GM18505 (cell line): ENCODE data around the gene FAM163B.

ENCODE experiments used
- ATAC-seq: cut with Tn5 transposase; IDR thresholded peaks from one replicate; pipeline ENCODE4 v1.9.1; 2021; ENCODE audit not compliant: unreplicated experiment
- POLR2A ChIP-seq: IDR thresholded peaks from 4 replicates; pipeline ENCODE4 v1.6.1; 2011; ENCODE audit warnings: borderline replicate concordance; ENCODE audit not compliant: insufficient read depth, insufficient read length; ENCODE audit errors: extremely low read depth

FAM163B gene

DNA sequence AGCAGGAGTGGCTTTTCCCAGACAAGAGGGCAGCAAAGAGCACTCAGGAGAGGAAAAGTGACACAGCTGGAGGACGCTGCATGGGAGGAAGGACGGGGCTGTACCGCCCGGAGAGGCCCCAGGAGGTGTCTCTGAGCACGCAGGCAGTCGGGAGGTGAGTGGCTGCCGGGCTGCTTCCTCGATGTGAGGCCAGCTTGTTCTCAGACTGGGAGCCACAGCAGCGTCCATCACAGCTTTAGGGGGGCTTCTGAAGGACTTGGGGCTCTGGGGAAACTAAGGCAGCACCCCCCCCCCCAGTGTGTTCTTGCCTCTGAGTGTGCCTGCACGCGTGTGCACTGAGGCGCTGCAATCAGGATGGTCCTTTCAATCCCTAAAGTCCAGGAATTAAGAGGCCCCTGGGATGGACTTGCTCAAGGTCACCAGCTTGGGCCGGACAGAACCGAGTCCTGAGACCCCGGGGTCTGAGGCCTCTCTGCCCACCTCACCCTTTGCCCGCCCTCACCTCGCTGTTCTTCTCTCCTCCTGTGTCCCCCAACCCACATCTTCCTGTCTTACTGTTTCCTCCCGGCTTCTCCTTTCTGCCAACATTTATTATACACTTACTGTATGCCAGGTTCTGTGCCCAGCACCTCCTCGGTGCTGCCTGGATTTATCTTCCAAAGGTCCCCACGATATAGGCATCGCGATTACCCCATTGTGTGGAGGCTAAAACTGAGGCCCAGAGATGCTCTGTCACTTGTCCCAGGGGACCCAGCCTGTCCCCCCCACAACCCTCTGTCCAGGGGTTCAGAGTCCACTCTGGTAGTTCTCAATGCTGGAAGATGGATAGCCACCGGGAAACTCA is 32.9 kb downstream of the FAM163B start:
- TF ChIP-seq POLR2A: no peak
- no peak for ATAC-seq

DNA sequence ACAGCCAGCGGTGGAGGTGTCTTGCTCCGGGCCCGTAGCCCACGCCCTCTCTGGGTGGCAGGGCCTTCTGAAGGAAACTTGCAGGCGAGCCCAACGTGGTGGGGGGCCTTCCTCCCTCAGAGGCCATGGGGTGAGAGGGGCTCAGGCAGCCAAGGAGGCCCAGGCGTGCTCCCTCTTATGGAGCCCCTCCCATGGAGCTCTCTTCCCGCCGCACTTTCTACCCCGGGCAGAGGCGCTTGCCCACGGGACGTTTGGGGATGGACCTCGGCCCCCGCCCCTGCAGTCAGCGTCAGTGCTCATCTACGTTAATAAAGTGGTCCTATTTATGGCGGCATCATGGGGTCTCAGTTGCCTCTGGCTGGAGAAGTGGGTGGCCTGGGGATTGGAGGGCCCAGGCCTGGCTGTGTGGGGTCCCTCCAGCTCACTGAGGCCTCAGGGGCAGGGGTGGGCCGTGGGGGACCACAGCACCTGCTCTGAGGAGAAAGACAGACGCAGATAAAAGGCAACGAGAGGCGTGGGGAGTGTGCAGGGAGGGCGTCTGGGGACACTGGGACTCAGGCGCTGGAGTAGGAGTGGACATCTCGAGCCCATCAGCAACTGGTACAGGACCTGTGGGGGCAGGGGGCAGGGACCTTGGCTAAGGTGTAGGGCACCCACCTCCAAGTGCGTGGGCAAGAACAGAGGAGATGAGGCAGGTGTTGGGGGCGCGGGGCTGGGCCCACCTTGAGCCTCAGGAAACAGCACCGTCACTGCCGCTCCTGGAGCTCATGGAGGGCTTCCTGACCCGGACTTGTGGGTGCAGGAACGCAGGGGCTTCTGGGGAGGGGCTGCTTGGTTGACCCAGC is 33.8 kb downstream of the FAM163B start:
- TF ChIP-seq POLR2A: no peak
- no peak for ATAC-seq

DNA sequence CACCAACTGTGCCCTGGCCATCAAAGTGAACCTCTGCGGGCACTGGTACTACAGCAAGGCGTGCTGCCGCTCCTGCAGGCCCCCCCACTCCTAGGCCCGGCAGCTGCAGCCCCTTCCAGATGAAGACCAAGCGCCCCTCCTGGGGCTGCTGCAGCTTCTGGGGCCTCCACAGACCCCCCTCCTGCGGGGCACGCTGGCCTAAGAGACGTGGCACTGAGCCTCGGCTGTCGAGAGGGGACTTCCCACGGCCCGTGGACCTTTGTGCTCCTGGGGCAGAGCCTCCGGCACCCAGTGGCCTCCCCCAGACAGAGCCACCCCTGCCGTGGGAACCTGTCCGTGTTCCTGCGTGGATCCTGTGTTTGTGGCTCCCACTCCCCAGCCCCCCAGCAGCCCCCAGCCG is 34.4 kb downstream of the FAM163B start:
- no peak for ATAC-seq
- no peak for TF ChIP-seq POLR2A

DNA sequence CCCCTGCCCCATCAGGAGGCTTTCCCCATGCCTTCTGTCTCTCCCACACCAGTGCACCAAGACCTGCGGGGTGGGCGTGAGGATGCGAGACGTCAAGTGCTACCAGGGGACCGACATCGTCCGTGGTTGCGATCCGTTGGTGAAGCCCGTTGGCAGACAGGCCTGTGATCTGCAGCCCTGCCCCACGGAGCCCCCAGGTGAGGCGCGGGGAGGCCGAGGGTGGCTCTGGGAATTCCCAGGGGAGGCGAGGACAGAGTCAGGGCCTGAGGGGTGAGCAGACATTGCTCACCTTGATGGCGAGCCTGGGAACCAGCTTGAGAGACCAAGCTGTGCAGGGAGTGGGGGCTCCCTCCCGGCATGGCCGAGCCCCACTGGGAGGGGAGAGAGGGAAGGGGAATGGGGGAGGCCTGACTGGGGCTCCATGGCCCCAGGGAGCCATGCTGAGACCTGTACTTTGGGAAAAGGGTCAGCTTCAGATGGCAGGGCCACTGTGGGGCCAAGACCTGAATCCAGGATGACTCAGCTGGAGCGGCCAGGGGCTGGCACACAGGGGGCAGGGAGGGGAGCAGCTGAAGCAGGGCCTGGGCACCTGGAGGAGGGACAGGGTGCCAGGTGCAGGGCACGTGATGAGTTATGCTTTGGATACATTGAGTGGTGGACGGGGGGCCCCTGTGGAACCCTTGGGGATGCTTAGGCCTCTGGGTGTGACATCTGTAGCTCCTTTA is 35.2 kb downstream of the FAM163B start:
- ATAC-seq: no peak
- no peak for TF ChIP-seq POLR2A

DNA sequence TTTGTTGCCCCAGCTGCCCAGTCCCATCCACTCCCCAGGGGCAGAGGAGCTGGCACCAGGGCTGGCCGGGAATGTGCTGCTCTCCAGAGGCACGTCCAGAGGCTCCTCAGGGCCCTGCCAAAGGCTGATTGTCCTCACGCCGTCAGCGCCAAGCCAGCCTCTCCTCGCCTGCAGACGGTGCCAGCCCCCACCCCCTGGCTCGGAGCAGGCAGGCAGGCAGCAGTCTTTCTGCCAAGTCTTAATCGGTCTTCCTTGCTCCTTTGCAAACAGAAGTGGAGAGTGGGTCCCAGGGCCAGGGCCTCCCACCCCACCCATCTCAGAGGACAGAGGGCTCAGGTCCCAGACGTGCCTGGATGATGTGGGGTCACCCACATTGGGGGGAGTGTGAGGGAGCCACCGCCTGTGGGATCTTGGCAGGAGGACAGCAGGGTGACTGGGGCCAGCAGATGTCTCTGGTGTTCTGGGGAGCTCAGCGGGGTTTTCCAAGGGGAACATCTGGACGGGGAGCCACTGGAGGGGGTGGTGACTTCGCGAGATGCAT is 36.3 kb downstream of the FAM163B start:
- no peak for ATAC-seq
- no peak for TF ChIP-seq POLR2A

DNA sequence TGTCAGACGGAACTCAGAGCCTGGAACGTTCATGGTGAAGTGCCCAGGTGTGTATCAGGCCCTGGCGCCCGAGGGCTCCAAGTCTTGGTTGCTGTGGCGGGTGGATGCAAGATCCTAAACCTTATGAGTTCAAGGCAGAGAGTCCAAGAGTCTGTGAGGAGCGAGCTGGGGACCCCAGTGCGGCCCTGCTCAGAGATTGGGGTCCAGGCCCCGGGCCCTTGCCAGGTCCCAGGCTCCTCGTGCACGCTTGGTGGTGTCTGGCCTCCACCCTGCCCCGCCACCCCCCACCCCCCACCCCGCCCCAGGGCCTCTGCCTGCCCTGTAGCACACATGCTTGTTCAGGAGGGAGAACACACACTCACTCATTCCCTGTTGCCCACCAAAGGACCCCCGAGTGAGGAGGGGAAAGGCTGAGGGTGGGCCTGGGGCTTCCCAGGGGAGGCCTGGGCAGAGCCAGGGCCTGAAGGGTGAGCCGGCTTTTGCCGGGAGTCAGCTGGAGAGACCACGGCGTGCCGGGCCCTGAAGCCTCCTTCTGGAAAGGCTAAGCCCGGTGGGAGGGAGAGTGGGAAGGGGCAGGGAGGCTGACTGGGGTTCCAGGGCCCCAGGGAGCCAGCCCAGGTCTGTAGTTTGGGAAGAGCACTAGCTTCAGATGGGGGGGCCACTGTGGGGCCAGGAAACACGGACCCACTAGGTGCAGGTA is 37.1 kb downstream of the FAM163B start:
- ATAC-seq: no peak

DNA sequence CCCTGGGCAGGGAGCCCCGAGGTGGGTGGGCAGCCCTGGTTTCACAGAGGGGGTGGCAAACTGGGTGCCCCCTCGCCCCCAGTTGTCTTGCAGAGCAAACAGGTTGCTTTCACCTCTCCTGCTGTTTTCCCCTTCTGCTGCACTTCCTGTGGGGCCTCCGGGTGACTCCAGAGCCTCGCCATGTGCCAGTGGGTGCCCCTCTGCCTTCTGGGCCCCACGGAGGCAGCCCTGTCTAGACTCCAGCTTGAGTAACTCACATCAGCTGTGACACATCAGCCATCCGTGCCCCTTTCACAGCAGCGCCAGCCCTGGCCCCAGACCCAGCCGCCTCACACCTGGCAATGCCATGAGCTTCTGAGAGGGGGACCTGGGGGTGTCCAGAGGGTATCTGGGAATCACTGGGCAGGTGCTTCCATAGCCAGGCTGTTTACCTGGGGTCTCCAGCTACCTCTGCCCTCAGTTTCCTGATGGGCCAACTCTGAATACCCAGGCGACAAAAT is 37.7 kb downstream of the FAM163B start:
- TF ChIP-seq POLR2A: no peak
- ATAC-seq: no peak

More for the DNA sequence above, 37.1 kb downstream of the FAM163B start:
- TF ChIP-seq POLR2A: no peak

DNA sequence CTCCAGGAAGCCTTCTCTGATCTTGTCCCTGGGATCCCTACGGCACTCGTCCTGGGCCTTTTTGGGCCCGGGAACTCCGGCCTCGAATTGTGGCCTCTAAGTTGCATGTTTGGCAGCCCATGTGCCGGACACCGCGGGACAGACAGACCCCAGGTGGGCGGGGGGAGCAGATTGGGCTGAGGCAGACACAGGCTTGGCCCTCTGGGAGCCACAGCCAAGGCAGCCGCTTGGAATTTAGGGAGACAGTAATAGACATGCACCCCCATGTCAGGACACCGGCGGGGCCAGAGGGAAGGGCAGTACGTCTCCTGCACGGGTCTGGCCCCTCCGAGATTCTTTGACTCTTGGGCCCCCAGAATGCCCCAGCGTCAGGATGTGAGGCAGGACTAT is 38.5 kb downstream of the FAM163B start:
- no peak for ATAC-seq
- no peak for TF ChIP-seq POLR2A

DNA sequence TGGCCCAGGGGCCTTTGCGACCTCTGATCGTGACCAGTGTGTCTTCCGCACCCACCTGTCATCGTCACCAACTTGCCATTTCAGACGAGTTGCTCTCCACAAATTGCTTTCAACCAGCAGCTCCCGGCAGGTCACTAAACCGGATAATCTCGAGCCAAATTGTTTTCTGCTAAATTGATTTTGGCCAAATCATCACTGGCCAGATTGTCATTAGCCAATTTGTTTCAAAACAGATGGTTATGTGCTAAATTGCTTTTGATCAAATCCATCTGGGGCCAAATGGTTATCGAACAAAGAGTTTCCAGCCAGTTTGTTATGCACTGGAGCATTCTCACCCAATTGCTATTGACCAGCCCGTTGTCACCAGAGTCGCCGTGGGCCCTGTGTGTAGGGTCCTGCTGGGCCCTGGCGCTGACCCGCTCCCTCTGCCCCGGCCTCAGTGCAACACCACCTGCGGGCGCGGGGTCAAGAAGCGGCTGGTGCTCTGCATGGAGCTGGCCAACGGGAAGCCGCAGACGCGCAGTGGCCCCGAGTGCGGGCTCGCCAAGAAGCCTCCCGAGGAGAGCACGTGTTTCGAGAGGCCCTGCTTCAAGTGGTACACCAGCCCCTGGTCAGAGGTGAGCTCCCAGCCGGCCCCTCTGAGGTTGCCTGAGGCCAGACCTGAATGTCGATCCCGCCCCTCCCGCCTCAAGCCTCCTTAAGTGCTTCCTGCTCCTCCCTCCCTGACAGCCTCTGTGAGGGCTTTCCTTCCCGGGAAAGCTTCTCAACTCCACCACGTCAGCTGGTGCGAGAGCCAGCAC is 39.1 kb downstream of the FAM163B start:
- no peak for TF ChIP-seq POLR2A

DNA sequence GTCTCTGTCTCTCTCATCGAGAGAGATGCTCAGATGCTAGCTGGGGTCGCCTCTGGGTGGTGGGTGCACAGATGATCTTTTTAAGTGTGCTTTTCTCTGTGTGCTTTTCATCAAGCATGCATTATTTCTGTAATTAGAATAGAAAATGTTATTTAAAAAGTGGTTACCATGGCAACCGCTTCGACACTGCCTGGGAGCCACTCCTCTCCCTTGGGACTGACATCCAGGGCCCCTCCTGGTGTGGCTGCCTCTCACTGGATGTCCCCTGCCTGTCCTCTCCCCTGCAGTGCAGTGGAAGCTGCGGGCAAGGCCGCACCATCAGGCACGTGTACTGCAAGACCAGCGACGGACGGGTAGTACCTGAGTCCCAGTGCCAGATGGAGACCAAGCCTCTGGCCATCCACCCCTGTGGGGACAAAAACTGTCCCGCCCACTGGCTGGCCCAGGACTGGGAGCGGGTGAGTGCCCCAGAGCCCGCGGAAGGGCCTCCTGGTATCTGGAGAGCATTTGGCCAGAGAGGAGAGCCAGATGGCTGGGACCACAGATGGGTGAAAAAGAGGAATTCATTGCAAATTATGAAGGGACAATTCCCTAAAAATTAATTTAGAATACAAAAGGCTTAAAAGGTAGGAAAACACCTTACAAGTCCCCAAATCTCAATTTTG is 39.9 kb downstream of the FAM163B start:
- TF ChIP-seq POLR2A: no peak
- no peak for ATAC-seq

More for the DNA sequence above, 39.1 kb downstream of the FAM163B start:
- no peak for ATAC-seq

DNA sequence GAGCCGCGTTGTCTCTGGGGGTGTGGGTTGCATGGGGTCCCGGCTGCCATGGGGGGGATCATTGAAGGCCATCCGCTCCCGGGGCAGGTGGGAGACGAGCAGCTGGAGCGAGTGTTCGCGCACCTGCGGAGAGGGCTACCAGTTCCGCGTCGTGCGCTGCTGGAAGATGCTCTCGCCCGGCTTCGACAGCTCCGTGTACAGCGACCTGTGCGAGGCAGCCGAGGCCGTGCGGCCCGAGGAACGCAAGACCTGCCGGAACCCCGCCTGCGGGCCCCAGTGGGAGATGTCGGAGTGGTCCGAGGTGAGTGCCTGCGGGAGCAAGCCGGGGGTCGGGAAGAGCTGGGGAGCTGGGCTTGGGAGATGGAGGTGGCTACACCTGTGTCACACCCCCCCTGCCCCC is 41.0 kb downstream of the FAM163B start:
- TF ChIP-seq POLR2A: no peak
- ATAC-seq: no peak
